H1 (cell line): ENCODE data around the gene IAPP.

Experiments
- CBX5 ChIP-seq: fragments of 300-800, 300-1000 bp; sonication (generic); IDR thresholded peaks from 2 replicates; pipeline ENCODE4 v1.7.1; 2016; ENCODE audit warnings: antibody characterized with exemption, low read length, low read depth
- POLR2A ChIP-seq, 2 experiments: IDR thresholded peaks; 1 replicate in 1 of 2; 2 replicates in 1 of 2; pipeline ENCODE4 v1.6.1; 2011; ENCODE audit warnings: low read depth in 2 of 2, low read length in 2 of 2, mild to moderate bottlenecking in 2 of 2; ENCODE audit errors: control extremely low read depth in 1 of 2
- SIN3A ChIP-seq, 2 experiments: IDR thresholded peaks in 1 of 2; conservative IDR thresholded peaks in 1 of 2; 2 replicates each; pipeline ENCODE4 v1.6.1; 2011 to 2012; ENCODE audit warnings: low read length in 2 of 2, improper control_type of control experiment in 1 of 2, low read depth in 1 of 2, mild to moderate bottlenecking in 1 of 2
- SRF ChIP-seq: IDR thresholded peaks from 2 replicates; pipeline ENCODE4 v1.6.1; 2011; ENCODE audit warnings: mild to moderate bottlenecking, low read depth, low read length, moderate library complexity

DNA sequence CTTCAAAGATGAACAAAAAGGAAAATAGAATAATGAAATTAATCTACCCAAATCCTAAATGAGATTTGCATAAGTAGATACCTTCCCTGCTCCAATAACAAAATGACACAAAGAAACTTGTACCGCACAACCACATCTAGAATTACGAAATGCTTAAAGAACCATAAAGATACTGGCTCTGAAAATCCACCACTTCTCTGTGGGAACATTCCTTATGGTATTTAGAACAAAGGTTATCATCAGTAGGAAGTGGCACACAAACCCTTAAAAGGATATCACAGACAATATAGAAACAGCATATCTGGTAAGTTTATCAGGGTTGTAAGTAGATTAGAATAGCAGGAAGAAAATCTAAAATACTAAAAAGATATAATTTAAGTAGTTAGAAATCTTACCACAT is 11.6 kb downstream of the IAPP start:
- TF ChIP-seq POLR2A (IDR thresholded peaks at IDR 0.05; ENCODE audit: control extremely low read depth in 1 of 2, low read depth in 2 of 2, low read length in 2 of 2) = no peak
- no peak for TF ChIP-seq SIN3A (conservative IDR thresholded peaks at IDR 0.05 in 1 of 2, IDR thresholded peaks at IDR 0.05 in 1 of 2; ENCODE audit: low read depth in 1 of 2, low read length in 2 of 2)
- TF ChIP-seq SRF = no peak
- TF ChIP-seq CBX5 = no peak
